HG03460 (cell line): ENCODE measurements around the gene PHF10.

Experiments
- ATAC-seq: cut with Tn5 transposase; IDR thresholded peaks from one replicate; pipeline ENCODE4 v1.9.1; 2021; ENCODE audit not compliant: unreplicated experiment

The PHF10 gene

GRCh38 chr6:169678342-169678741, 46.0 kb downstream of the PHF10 start:
- ATAC-seq, result no peak

DNA sequence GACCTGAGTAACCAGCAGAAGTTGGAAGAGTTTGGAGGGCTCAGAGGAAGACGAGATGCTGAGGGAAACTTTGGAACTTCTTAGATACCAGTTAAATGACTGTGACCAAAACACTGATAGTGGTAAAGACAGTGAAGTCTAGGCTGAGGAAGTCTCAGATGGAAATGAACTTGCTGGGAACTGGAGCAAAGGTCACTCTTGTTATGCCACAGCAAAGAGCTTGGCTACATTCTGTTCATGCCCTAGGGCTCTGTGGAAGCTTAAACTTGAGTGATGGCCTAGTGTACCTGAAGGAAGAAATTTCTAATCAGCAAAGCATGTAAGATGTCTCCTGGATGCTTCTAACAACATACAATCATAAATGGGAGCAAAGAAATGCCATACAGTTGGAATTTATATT, 47.2 kb downstream of the PHF10 start:
- no peak for ATAC-seq

DNA sequence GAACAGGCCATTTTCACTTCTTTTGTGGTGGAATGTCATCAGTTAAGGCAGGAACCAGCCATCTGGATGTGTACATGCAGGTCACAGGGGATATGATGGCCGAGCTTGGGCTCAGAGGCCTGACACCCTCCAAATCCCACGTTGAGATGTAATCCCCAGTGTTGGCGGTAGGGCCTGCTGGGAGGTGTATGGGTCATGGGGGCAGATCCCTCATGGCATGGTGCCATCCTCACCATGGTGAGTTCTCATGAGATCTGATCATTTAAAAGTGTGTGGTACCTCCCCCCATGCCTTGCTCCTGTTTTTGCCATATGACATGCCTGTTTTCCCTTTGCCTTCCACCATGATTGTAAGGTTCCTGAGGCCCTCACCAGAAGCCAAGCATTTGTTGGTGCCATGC, 49.3 kb downstream of the PHF10 start:
- ATAC-seq, result no peak

- no peak for ATAC-seq
Measured at GRCh38 chr6:169671563-169671962, 52.7 kb downstream of the PHF10 start.

DNA sequence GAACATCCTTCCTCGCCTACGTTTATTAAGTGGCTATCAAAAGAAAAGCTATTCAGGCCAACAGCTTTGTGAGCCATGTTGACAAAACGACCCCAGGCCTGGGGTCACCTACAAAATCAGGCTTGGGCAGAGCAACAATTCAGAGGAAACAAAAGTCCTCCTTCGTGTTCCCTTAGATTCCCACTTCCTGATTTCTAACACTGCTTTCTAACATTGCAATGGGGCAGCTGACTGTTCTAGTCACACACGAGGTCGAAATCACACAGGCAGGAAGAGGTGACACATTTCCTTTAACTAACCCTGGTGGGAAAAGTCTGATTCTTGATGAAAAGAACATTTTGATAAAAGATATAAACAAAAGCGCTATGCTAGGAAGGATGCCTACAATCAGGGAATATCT, 54.4 kb downstream of the PHF10 start:
- ATAC-seq, result no peak

DNA sequence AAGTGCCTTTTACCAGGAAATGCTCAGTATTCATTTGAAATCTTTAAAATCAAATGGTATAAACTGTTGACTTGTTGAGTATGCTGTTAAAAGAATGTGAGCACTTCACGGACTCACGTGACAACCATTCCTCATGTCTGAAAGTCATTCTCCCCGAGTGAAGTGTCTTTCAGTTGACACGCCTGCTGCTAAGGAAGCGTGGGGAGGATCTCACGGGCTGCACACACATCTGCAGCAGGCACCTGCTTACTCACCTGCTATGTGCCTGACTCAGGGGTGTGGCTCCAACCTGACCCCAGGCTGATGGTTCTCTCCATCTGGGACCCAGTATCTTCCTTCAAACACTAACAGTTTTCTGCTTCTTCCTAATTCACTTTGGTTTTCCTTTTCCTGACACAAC, 55.2 kb downstream of the PHF10 start:
- no peak for ATAC-seq

DNA sequence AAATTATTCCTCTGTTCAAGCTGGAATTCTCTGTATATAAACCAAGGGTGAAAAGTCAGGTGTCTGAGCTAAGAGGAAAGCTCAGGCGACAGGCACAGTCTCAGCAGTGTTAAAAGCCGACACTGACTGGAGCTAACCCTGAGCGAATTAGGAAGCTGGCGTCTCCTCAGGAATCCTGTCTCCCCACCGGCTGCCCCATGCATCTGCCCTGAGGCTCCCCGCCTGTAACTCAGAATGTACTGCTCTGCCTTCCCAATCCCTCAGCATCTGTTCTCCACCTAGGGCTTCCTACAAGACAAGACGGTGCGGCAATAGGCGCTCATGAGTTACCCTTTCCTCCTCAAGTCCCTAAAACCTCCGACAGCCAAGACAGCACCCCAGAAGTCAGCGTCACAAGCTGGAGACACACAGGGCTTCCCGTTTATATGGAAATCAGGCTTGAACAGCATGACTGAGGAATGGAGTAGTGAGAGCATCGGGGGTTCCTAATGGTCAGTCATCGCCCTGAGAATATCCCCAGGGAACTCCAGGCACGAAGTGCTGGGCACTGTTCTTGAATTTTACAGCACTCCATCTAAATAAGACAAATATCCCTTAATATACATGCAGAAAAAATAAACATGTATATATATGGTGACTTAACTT, 56.0 kb downstream of the PHF10 start:
- no peak for ATAC-seq

GRCh38 chr6:169667716-169668115, 56.6 kb downstream of the PHF10 start:
- ATAC-seq, result no peak

DNA sequence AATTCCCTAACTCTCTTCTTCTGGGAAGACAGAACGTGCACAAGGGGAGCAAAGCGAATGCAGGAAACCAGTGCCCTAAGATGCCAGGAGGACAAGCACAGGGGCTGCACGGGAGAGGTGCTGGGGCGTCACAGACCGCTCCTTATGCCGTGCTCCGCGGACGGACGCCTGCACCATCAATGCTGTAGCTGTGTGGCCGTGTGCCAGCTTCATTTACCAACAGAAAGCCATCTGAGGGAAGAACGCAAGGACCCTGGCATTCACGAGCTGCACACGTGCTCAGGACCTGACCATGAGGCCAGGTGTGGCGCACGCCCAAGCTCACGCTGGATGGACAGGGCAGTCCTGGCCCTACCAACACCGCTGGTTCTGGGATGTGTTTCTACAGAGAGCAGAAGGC, 57.9 kb downstream of the PHF10 start:
- ATAC-seq, result no peak

DNA sequence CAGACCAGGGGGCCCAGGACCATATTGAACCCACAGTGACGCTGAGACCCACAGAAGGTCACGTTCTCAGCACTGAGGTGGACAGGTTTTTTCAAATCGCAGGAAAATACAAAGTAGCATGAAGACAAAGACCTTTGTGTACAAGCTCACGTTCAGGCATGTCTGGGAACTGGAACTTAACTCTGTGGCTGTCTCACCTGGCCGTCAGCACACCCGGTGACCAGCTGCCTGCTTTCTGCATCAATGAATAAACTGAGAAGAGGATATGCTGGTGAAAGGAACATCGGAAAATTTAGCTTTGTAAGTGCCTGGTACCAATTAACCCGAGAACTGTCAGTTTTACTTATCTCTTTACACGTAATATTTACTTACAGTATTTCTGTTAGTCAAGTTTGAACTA, 59.0 kb downstream of the PHF10 start:
- ATAC-seq, result no peak

- no peak for ATAC-seq
Measured at GRCh38 chr6:169664227-169664626, 60.1 kb downstream of the PHF10 start.

GRCh38 chr6:169663468-169663867, 60.8 kb downstream of the PHF10 start:
- no peak for ATAC-seq

DNA sequence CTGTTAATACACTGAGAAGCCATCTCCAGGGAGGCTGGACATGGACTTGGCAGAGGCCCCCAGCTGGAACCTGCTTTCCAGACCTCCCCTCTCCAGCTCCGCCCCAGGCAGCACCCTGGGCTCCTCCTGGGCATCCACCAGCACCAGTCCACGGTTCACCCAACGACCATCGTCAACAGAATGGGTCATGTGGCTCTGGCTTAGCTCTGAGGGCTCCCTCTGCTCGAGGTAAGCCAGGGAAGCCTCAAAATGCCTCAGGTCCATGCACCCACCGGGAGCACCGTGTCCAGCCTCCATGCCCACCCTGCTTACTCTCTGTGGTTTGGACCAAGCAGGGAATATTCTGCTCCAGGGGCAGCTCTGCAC, 62.9 kb downstream of the PHF10 start:
- ATAC-seq, result no peak

- no peak for ATAC-seq
Measured at GRCh38 chr6:169660751-169661390, 63.4 kb downstream of the PHF10 start.

DNA sequence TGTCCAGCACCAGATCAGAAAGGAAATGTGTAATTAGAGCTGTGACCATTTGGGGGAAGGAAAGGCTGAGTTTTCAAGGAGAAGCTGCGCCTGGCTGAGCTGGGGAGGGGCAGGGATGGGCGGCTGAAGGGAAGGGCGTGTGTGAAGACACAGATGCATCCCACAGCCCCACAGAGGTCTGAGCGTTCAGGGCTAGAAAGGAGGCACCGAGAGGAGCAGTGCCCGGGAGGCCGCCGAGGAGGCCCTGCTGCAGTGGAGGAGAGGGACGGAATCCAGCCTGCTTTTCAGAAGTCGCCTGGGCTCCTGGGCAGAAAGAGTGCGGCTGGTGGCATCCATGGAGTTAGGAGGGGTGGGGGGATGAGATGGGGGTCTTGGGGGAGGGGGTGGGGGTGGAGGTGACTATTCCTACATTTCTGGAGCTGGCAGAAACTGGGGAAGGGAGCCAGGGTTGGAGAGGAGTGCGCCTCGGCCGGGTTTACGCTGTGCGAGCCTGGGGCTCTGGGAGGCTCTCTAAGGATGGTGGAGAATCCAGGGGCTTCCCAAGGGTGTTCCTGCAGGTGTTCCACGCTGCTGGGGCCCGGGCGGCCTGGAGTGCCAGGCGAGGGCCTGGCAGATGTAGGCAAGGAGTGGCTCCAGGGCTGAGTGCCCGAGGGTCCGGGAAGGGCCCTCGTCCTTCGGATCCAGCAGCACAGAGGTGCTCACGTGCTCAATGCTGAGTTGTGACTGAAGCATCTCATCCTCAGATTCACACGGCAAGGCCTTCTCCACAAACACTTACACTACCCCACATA, 64.3 kb downstream of the PHF10 start:
- no peak for ATAC-seq

DNA sequence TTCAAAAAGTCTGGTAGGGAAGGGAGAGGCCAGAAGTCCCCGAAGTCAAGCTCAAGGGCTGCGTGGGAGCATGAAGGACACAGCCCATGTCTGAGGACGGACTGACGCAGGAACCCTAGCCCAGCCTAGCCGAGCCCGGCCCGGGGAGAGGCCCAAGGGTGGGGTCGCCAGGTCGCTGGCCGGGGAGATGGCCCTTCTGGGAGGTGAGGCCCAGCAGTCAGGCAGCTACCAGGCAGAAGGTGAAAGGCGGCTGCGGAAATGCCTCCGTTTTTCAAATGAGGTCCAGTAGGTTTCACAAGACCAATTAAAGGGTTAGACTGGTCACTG, 67.1 kb downstream of the PHF10 start:
- ATAC-seq, result no peak

- ATAC-seq, result no peak
Measured at GRCh38 chr6:169656546-169657283, 67.6 kb downstream of the PHF10 start.

DNA sequence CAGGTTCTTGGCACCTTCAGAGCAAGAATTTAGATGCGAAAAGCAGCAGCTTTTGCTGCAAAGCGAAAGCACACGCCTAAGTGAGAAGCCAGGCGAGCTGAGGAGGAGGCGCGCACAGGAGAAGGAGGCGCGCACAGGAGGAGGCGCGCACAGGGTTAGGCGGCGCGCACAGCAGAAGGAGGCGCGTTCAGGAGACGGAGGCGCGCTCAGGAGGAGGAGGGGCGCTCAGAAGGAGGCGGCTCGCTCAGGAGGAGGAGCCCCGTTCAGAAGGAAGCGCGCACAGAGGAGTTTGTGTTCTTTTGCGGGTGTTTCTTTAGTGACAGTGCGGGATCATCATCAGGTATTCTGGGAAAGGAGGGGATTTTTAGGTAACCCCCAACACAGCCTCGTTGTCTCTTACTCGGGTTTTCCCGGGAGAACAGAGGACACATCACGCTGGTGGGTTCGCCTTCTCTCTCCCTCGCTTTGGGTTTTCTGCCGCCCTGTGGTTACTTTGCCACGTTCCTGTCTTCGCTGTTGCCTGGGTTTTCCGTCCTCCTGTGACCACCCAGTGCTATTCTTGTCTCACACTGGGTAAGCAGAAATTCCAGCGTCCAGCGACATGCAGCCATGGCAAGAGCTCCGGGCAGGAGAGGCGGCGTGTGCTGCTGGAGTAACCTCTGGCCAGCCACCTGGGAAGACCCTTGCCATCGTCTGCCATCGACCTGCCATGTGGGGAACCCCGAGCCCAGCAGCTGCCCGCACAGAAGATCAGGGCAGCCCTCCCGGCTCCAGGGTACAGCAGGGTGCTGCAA, 69.5 kb downstream of the PHF10 start:
- peak; percentile 94 for ATAC-seq
